Choroid plexus epithelial cell (primary cell): ENCODE results near the gene LAD1.

Experiments used
- DNase-seq: peaks from one replicate; pipeline ENCODE4 v3.0.0-alpha.2; 2010; ENCODE audit warnings: low read depth
- H3K4me3 ChIP-seq: 2 replicates; pipeline ENCODE4 v1.5.1; 2011; ENCODE audit warnings: low read depth, mild to moderate bottlenecking, control low read depth, low read length, moderate library complexity
- CTCF ChIP-seq: conservative IDR thresholded peaks from 2 replicates; pipeline ENCODE4 v1.5.1; 2011; ENCODE audit warnings: low read depth, mild to moderate bottlenecking, control low read depth, inconsistent platforms, low read length, moderate library complexity

Gene LAD1

DNA sequence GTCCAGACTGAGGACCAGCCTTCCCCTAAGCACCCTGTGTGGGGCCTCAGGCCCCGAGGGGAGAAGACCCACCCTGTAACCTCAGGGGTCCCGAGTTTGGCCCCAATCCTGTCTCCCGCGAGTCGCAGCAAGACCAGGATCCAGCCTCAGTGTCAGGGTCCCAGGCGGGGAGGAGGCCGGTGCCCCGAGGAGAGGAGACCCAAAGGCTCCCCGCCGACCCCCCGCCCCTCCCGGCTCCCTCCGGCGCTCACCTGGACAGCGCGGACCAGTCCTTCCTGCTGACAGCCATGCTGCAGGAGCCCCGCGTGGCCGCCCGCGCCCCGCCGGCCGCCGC lies at the start of gene LAD1:
LAD1 (minus strand) TSS at position 307 of the 334 bp plus-strand sequence; CDS start at position 289, 18 bp downstream.
- no peak for DNase-seq
- no peak for TF ChIP-seq CTCF
- no peak within 1 kb of the TSS for H3K4me3 ChIP-seq

DNA sequence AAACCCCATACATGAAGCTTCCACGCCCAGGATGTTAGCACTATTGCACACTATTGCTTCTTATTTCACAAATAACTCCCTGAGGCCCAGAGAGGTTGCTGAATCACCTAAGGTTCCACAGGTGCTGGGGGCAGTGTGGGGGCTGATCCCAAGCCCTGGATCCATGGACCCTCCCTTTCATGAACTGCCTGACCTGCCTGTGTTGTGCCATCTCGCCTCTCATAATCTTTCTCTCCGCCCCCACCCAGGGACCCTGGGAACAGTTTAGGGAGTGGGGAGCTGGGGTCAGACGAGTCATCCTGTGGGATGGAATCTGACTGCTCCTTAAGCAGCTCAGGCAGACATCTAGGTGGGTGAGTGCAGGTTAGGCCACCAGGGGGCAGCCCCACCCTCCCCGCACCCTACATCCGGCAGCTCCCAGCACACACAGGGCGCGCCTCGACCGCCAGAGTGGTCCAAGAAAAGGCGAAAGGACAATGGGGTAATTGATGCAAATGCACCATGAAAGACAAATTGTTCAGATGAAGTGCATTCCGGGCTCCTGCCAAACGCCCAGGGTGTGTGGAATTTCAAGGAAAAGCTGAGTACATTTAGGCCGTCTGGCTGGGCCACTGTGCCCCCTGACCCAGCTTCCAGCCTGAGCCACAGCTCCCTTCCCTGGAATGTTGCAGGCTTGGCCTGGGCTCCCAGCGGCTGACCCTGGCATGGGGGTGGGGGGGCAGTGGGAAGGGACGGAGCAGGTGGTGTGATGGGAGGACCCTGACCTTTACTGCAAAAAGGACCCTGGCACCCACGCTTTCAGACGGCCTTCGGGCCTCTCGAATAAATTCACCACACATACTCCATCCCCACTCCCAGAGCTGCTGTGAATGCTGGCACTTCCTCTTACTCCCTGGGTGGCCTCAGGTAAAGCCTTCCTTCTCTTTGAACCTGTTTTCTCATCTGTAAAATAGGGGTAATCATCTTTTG lies 49.1 kb upstream of the LAD1 start:
- DNase-seq: peak; percentile 81
- H3K4me3 ChIP-seq: no peak overlapping the region

GRCh38 chr1:201445310-201445709 lies 46.2 kb upstream of the LAD1 start:
- no peak overlapping the region for H3K4me3 ChIP-seq
- TF ChIP-seq CTCF: no peak
- no peak for DNase-seq

More for the DNA sequence above, 49.1 kb upstream of the LAD1 start:
- TF ChIP-seq CTCF: peak; percentile 86

DNA sequence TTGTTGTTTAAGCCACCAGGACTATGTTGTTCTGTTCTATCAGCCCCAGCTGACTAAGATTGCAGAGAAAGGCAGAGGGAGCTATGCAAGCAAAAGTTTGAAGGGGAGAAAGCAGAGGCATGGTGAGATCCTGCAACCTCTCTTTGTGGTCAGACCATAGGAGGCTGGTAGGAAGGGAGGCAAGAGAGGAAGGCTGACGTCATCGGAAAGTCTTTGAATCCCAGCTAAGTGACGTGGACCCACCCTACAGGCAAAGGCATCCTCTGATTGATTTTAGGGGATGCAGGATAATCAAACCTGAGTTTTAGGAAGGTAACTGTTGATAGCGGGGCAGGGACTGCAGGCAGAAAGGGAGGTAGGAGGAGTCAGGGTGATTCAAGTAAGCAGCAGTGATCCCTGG lies 45.7 kb upstream of the LAD1 start:
- peak; percentile 56 for DNase-seq
- TF ChIP-seq CTCF: peak; percentile 12
- H3K4me3 ChIP-seq: no peak overlapping the region

- H3K4me3 ChIP-seq: no peak overlapping the region
- DNase-seq: no peak
- TF ChIP-seq CTCF: no peak
Measured at GRCh38 chr1:201443747-201444146, 44.6 kb upstream of the LAD1 start.

DNA sequence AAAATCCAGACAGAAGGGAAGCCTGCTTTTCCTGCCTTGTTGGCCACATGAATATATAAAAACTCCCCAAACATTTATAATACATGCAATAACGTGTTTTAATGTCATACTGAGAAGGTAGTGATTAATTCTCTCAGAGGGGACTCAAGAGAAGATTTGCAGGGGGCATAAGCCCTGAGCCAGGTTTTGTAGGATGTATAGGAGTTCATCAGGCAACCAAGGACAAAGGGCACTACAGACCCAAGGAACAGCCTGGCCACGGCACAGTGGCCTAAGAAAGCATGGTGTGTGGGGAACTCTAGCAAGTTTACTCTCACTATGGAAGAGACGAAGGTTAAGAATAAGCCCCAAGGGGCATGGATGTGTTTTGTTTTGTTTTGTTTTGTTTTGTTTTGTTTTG lies 37.8 kb upstream of the LAD1 start:
- no peak for TF ChIP-seq CTCF
- no peak overlapping the region for H3K4me3 ChIP-seq
- no peak for DNase-seq

DNA sequence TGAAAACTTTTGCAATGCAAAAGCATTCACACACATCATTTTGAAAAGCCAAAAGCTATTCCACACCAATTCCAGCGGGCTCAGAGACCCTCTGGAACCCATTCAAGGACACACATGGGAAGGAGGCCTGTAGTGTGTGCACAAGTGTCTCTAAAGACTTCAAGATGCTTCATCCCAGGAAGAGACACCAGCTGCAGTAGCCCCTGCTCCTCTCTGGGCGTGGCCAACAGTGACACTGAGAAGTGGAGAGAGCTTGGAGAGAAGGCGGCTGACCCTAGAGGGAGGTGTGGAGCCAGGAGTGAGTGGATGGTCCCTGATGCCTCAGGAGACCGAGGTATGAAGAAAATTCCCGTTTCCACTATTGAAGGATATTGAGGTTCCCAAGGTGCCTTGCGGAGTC lies 37.3 kb upstream of the LAD1 start:
- TF ChIP-seq CTCF: peak; percentile 49
- DNase-seq: peak; percentile 40
- H3K4me3 ChIP-seq: no peak overlapping the region
